HG03135 (cell line): ENCODE results near the gene DCLRE1C.
"Not testable (repeated sequence)": the region's sequence is repeated elsewhere in the genome, so short reads cannot be mapped to it uniquely, and the experiment has no call there.

Source experiments
- ATAC-seq: cut with Tn5 transposase; IDR thresholded peaks from one replicate; pipeline ENCODE4 v1.9.1; 2021; ENCODE audit warnings: mild to moderate bottlenecking, moderate library complexity; ENCODE audit not compliant: unreplicated experiment

The DCLRE1C gene

DNA sequence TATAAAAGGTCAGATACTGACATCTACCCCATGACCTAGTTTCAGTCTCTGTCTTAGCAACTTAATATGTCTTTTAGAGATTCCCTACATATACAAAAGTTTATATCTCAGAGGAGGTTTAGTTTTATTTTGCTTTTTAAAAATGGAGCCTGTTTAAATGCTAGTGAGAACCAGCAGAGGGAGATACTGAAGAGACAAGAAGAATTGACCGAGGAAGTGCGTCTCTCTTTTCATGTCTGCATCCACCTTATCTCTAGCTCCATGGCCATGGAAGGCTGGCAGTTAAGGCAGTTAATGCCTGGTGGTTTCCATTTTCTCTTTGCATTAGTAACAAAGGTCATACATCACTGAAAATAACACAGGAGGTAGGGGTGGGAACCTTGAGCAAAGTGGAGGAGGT lies 64.6 kb downstream of the DCLRE1C start:
- ATAC-seq, result no peak

DNA sequence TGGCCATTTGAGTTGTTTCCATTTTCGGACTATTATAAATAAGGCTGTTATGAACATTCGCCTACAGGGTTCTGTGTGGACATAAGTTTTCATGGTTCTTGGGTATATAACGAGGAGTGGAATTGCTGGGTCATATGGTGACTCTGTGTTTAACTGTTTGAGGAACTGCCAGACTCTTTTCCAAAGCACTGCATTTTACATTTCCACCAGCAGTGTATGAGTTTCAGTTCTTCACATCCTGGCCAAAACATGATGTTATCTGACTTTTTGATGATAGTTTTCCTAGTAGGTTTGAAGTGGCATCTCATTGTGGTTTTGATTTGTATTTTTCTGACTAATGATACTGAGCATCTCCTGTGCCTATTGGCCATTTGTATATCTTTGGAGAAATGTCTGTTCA lies 69.8 kb downstream of the DCLRE1C start:
- ATAC-seq, result no peak

DNA sequence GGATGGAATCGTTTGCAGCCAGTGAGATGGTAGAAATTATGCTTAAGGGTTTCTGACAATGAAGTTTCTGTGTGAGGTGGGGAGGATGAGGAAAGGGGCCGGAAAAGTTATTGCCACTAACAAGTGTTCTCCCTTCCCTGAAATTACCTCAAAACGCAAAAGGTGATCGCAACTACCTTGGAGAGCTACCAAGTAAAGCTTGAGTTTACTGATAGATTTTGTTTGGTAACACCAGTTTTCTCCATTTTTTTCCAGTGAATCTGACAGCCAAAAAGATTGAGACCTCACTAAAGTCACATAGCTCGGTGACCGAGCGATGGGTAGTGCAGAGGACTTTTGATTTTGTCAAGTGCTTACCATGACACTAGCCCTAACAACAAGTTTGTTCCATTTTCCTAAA lies 73.7 kb downstream of the DCLRE1C start:
- no peak for ATAC-seq

DNA sequence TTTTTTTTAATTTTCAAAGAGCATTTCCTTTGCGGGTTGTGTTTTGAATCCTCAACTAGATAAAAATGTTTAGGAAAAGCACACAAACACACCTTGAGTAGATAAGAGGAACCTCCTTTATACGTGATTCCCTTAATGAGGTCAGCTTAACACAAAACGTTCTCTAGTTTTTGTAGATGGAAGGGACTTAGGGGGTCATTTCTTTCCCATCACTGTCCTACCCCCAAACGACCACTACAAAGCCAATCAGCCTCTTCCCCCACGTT lies 74.0 kb downstream of the DCLRE1C start:
- ATAC-seq, result no peak

DNA sequence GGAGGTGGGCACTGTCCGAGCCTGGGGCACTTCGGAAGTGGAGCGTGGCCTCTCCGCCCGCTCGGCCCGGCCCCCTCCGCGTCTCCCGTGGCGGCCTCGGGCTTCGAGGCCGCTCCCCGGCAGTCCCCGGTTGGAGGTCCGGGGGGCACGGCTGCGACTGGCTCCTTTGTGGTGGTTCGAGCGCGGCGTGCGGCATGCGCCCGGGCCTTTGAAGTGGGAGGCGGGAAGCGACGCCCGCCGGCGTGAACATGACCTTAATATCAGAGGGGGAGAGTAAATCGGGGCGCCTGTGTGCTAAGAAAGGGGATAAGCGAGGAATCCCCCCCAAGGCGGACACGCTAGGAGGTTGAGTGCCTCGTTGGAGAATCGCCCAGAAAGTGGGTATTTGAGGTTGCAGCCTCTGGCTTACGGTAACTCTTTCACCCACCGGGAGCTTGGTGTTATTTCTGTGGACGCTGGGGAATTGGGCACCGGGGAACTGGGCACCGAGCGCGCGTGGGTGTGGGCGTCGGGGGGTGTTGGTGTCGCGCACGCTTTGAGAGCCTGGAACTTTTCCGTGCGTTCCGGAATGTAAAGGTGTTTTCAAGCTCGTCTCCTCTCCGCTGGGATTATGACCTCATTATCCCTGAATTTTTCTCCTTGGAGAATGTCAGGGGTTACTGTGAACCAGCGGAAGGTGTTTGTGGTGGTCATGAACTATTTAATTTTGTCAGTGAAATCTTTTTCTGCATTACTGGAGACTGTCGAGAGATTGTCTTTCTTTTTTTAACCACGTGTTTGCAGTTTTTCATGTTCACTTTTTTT lies 74.6 kb downstream of the DCLRE1C start:
- peak; percentile 27 for ATAC-seq

DNA sequence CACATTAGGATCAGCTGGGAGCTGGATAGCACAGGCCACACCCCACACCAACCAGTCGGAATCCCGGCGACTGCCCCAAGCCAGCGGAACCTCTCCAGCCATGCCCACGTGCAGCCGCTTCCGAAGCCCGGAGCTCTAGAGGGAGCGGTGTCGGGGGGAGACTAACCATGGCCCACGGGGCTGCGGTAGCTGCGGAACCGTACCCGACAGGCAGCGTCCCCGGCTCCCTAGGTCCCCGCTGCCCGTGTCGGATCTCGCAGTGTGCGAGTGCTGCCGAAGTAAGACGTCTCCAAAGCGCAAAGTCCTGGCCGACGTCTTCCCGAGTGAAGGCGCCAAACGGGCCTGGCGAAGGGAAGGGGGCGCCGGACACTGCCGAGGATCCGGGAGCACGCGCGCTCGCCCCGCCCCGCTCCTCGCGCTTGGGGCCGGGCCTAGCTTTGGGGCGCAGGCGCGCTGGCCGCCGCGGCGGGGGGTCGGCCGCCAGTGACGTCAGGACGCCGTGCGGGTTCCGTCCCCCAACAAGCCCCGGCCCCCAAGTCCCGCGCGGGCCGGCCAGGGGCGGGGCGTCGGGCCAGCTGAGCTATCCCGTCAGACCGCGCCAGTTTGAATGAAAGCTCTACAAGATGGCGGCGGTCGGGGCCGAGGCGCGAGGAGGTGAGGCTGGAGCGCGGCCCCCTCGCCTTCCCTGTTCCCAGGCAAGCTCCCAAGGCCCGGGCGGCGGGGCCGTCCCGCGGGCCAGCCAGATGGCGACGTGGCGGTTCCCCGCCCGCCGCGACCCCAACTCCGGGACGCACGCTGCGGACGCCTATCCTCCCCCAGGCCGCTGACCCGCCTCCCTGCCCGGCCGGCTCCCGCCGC lies 75.4 kb downstream of the DCLRE1C start, which contains the start of gene SUV39H2:
Gene SUV39H2, plus strand, starts transcription at position 601 of the 858 bp plus-strand sequence. Its CDS starts 23 bp downstream, at position 624.
- ATAC-seq, result peak; percentile 91

DNA sequence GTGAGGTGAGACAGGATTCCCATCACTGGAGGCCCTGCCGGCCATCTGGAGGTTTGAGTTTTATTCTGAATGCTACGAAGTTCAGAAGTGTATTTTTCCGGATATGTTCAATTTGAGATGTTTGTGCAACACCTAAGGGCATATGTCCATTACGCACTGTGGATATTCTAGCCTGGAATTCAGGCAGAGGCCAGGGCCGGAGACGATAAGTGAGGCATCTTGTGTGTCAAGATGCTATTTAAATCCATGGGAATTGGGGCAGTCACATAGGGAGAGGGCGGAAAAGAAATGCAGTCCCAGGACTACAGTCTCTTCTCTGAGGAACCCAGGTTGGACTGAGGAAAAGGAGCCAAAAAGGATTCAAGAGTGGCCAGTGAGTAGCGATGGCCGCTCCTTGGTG lies 77.1 kb downstream of the DCLRE1C start:
- no peak for ATAC-seq

DNA sequence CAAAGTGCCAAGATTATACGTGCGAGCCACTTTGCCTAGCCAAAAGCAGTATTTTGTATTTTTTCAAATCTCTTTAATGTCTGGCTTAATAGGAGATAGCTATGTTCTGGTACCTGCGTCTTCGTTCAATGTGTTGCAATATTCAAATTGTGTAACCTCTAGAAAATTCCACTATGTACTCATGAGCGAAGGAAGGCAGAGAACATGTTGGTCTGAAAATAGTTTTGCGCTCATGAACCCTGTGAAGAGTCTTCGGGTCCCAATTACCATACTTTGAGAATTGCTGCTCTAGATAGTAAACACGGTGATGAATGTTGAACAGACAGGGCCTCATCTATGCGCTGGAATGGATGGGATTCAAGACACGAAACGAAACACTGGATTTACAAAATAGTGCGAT lies 78.0 kb downstream of the DCLRE1C start:
- ATAC-seq, result no peak

DNA sequence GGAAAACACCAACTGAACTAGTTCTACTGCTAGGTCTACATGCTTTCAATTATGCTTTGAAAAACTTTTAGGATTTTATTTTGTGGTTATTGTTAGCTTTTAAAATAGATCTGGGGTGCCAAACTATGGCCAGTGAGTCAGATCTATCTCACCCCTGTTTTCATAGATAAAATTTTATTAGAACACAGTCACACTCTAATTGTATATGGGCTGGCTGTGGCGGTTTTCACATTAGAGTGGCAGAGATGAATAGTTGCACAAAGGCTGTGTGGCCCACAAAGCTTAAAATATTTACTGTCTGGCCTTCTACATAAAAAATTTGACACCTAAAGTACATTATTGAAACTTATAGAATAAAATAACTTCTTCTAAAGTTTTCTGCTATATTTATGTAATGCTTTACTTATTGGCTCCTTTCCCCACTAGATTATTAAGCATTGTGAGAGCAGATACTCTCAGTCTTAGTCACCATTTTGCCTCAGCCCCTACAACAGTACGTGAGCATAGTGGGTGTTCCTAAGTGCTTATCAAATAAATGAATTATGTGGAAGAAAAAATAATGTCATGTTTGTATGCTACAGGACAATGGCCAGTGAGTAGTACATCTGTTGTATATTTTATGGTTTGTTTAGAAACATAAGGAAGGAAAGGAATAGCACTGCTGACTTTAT lies 80.7 kb downstream of the DCLRE1C start:
- ATAC-seq, result no peak

DNA sequence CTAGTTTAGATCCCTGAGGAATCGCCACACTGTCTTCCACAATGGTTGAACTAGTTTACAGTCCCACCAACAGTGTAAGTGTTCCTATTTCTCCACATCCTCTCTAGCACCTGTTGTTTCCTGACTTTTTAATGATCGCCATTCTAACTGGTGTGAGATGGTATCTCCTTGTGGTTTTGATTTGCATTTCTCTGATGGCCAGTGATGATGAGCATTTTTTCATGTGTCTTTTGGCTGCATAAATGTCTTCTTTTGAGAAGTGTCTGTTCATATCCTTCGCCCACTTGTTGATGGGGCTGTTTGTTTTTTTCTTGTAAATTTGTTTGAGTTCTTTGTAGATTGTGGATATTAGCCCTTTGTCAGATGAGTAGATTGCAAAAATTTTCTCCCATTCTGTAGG lies 89.0 kb downstream of the DCLRE1C start:
- ATAC-seq, result not testable (repeated sequence)

DNA sequence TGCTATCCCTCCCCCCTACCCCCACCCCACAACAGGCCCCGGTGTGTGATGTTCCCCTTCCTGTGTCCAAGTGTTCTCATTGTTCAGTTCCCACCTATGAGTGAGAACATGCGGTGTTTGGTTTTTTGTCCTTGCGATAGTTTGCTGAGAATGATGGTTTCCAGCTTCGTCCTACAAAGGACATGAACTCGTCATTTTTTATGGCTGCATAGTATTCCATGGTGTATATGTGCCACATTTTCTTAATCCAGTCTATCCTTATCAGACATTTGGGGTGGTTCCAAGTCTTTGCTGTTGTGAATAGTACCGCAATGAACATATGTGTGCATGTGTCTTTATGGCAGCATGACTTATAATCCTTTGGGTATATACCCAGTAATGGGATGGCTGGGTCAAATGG lies 89.4 kb downstream of the DCLRE1C start:
- ATAC-seq, result not testable (repeated sequence)

DNA sequence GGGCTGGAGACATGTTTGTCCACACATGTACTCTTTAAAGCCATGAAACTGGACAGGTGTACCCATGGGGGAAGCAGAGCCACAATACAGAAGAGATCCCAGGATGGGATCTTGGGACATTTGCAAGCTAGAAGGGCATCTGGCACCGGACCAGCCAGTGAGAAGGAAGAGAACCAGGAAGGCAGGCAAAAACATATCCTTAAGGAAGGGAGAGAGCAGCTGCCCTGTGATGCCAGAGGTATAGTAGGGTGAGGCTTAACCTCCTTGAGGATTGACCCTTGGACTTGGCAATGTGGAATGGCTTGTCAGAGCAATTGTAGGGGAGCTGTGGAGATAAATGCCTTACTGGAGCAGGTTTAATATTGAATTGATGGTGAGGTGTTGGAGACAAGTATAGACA lies 93.1 kb downstream of the DCLRE1C start:
- ATAC-seq, result no peak

DNA sequence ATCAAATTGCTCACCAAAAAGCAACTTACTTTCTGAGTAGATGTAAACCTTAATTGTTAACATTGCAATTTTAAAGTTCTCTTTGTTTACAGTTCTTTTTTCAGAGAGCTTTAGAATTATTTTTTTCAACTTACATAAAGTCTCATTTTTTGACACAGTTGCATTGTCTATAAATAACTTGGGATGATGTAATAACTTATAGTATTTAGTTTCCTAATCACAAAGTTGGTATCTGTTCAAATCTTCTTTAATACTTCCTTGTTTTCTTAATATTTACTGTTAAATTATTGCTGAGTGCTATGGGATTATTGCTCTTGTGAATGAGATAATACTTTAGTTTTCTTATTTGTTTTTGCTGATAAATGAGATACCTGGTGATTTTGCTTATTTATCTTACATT lies 94.1 kb downstream of the DCLRE1C start:
- no peak for ATAC-seq

DNA sequence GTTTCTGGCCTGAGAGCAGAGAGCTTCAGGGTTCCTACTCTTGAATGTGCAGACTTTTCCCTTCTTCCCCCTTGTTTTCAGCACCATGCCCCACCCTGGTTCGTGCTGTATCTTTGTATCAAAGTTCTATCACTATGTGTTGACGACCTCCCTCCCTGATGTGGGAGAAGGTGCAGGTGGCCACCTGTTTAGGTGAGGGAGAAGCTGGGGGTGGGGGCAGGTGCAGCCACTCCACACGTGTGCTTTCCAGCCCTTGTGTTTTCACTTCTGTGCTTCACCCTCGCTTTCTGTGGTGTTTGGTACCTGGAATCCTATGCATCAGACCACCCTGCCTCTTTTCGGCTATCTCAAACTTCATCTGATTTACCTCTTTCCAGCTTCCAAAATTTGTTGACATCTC lies 94.9 kb downstream of the DCLRE1C start:
- no peak for ATAC-seq

DNA sequence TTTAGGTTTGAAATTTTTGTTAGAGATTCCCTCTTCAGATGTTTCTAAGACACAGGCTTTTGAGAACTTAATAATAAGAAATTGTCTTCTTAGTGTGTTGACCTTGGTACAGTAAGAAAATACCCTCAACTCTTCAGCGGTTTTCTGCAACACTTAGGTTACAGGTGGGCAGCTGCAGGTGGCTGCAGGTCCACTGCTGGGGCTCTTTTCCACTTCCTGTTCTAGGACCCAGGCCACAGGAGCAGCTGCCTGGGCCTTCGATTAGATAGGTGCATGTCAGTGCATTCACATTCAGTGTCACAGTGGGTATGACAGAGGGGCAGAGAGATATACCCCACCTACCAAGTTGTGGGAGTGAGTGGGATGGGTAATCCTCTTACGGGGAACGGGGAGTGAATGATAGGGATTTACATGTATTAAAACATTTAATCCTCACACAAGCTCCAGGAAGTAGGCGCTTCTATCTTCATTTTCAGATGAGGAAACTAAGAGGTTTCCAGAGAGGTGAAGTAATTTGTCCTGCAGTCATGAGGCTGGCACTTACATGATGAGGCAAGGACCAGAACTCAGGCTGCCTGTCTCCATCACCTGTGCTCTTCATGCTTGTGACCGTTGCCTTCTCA lies 95.4 kb downstream of the DCLRE1C start:
- no peak for ATAC-seq

DNA sequence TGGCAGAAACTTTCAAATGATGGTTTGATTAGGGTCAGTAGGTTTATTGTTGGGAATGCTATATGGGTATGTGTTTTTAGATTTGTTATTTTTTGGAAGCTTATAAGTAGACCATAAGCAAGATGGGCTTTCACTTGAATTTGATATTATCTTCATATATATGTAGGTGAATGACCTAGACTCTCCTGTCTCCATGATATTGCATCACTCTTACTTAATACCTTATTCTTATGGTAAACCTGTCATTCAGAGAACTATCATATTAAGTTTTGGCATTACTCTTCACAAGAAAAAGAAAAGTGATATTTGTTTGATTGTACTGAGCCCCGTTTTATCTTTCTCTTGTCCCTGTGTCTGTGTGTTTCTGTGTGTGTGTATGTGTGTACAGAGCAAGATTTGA lies 98.4 kb downstream of the DCLRE1C start:
- no peak for ATAC-seq

DNA sequence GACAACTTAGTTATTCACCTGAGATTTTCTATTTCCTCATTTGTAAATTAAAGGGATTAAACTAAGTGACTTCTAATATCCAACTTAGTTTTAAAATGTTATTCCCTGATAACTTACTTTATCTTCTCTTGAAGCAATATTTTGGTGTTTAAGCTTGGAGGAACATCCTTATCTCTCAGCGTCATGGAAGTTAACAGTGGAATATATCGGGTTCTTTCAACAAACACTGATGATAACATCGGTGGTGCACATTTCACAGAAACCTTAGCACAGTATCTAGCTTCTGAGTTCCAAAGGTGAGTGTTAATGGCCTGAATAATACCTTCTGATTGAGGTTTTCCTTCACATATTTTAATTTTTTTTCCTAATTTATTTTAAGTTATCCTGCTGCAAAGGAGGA lies 101.7 kb downstream of the DCLRE1C start:
- ATAC-seq, result no peak
